Uterus (tissue), 4 donors: ENCODE data around the gene CALY. TPM values are rescaled to one million over a fixed set of nuclear protein-coding genes. Genes with fewer than 3 reads are reported as not detected.

Experiments used
- DNase-seq, 2 donors: peaks; one replicate each; pipeline ENCODE4 v3.0.0-alpha.2; 2019 to 2020
- H3K27ac ChIP-seq, 2 donors: fragments of 200-600 bp; sonication (generic); 1 replicate in 1 of 2; 2 replicates in 1 of 2; pipeline ENCODE4 v1.5.1; 2016 to 2018
- H3K27me3 ChIP-seq, 2 donors: fragments of 200-600 bp; sonication (generic); one replicate each; pipeline ENCODE4 v1.5.1; 2018 to 2019; ENCODE audit warnings: control low read depth in 1 of 2
- H3K36me3 ChIP-seq, 2 donors: fragments of 200-600 bp; sonication (generic); one replicate each; pipeline ENCODE4 v1.5.1; 2019; ENCODE audit warnings: control low read depth in 1 of 2
- H3K4me1 ChIP-seq, 2 donors: fragments of 200-600 bp; sonication (generic); one replicate each; pipeline ENCODE4 v1.5.1; 2018 to 2019; ENCODE audit warnings: control low read depth in 1 of 2
- H3K4me3 ChIP-seq, 2 donors: fragments of 200-600 bp; sonication (generic); 1 replicate in 1 of 2; 2 replicates in 1 of 2; pipeline ENCODE4 v1.5.1; 2018 to 2019; ENCODE audit warnings: mild to moderate bottlenecking in 1 of 2
- H3K9me3 ChIP-seq, 2 donors: fragments of 200-600 bp; sonication (generic); one replicate each; pipeline ENCODE4 v1.5.1; 2019; ENCODE audit warnings: control low read depth in 1 of 2
- POLR2A ChIP-seq, 2 donors: fragments of 450-650 bp; IDR thresholded peaks; one replicate each; pipeline ENCODE4 v1.6.1; 2016; ENCODE audit warnings: antibody characterized with exemption in 2 of 2, mild to moderate bottlenecking in 1 of 2, moderate library complexity in 1 of 2
- intact Hi-C: fragments of 100-400 bp; cut with DNase I; formaldehyde crosslinking; loops from one replicate; pipeline ENCODE4 v1.15.1; 2023; ENCODE audit warnings: low total_unique reads
- total RNA-seq, 4 donors: library from RNA; depleted of rRNA in 3 of 4; stranded (reverse); fragments of >200 nt in 3 of 4; gene quantifications; one replicate each; pipeline versions ENCODE4 v1.1.0 to v1.2.4, GENCODE V29; 2014 to 2023
- TF ChIP-seq, protein P1 (sequence below), 4 experiments: fragments of 200-600 bp in 2 of 4; fragments of 450-650 bp in 2 of 4; sonication (generic) in 2 of 4; IDR thresholded peaks; one replicate each; pipeline ENCODE4 v1.5.1; 2016 to 2019; ENCODE audit warnings: antibody characterized with exemption in 4 of 4, mild to moderate bottlenecking in 2 of 4, moderate library complexity in 1 of 4
- donor health status: DM: yes; HTN: yes; CAD: no.

Gene CALY
- total RNA-seq, 4 donors from 2014 or later = 0.69 TPM; not detected in 3

DNA sequence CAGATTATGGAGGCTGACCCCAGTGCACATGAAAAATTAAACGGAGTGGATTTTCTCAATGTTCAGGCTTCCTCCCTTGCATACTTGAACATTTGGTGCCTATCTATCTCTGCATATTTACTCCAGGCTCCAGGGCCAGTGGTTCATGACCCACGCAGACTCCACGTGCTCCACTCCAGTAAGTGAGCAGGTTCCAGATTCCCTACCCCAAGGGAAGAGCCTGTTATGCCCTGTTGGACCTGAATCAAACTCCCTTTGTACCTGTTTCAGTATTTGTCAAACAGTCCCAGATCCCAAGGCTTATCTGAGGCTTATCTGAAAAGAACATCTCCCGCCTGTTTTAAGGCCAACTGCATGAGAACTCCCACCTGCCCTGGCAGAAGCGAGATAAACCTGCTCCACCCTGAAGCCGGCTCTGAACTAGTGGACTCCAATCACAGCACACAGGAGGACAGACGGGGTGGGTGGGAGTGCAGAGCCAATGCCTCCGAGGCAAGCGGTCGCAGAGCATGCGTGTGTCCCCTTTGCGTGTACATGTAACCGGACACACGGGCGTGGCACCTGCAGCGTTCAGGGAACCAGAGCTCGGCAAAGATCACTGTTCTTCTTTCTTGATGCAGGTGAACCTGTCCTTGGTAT is 23.4 kb upstream of the CALY start:
- Histone ChIP-seq H3K4me1 (no peaks in the 10 kb centered on the region), H3K36me3 (no peaks in the 10 kb centered on the region), H3K27ac (no peak overlapping the region), H3K27me3 (no peaks in the 10 kb centered on the region), H3K9me3 (no peaks in the 10 kb centered on the region), H3K4me3 (no peak overlapping the region)
- TF ChIP-seq POLR2A (IDR thresholded peaks at IDR 0.05) = no peak
- TF ChIP-seq, protein P1, sequence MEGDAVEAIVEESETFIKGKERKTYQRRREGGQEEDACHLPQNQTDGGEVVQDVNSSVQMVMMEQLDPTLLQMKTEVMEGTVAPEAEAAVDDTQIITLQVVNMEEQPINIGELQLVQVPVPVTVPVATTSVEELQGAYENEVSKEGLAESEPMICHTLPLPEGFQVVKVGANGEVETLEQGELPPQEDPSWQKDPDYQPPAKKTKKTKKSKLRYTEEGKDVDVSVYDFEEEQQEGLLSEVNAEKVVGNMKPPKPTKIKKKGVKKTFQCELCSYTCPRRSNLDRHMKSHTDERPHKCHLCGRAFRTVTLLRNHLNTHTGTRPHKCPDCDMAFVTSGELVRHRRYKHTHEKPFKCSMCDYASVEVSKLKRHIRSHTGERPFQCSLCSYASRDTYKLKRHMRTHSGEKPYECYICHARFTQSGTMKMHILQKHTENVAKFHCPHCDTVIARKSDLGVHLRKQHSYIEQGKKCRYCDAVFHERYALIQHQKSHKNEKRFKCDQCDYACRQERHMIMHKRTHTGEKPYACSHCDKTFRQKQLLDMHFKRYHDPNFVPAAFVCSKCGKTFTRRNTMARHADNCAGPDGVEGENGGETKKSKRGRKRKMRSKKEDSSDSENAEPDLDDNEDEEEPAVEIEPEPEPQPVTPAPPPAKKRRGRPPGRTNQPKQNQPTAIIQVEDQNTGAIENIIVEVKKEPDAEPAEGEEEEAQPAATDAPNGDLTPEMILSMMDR (IDR thresholded peaks at IDR 0.05) = no peak
- intact Hi-C loops = no loop called here
- no peak for DNase-seq

DNA sequence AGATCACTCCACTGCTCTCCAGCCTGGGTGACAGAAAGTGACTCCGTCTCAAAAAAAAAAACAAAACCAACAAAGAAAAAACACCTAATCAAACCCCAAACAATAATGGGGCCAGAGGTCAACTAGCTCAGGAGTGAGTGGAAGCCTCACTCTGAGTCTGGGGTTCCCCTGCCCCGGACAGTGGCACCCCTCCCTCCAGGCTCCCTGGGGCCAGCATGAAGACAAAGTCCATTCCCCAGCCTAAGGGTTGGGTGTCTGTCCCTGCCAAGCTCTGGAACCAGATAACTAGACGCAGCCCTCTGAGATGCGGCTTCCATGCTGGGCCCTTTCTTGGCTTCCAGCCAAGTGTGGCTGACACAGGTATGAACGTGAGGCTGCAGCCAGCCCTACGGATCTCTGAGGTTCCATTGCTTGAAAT is 22.9 kb upstream of the CALY start:
- H3K9me3 ChIP-seq = no peaks in the 10 kb centered on the region
- no peaks in the 10 kb centered on the region for H3K27me3 ChIP-seq
- no peak overlapping the region for H3K27ac ChIP-seq
- no peaks in the 10 kb centered on the region for H3K36me3 ChIP-seq
- no peak overlapping the region for H3K4me3 ChIP-seq
- no peaks in the 10 kb centered on the region for H3K4me1 ChIP-seq
- TF ChIP-seq POLR2A (IDR thresholded peaks at IDR 0.05) = no peak
- TF ChIP-seq, protein P1 (IDR thresholded peaks at IDR 0.05) = no peak
- DNase-seq = no peak
- intact Hi-C loops = no loop called here

DNA sequence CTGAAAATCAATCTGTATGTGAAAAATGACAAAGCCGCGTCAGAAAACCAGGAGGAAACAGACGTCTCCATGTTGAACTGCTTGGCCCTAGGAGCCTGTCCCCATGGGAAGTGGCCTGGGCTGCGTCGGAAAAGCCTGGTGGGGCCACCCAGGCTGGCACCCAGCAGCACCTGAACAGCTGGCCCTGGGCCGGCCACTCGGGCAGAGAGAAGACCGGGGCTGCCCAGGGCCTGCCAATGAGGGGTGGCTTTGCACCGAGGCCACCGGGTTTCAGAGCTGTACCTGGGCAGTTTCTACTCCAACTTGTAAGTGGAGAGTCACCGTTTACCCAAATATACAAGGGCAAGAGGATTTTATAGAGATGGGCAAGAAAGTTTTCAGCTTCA is 22.2 kb upstream of the CALY start:
- TF ChIP-seq, protein P1 (IDR thresholded peaks at IDR 0.05) = no peak
- TF ChIP-seq POLR2A (IDR thresholded peaks at IDR 0.05) = no peak
- Histone ChIP-seq H3K27me3 (no peaks in the 10 kb centered on the region), H3K27ac (no peak overlapping the region), H3K4me1 (no peaks in the 10 kb centered on the region), H3K9me3 (no peaks in the 10 kb centered on the region), H3K4me3 (no peak overlapping the region), H3K36me3 (no peaks in the 10 kb centered on the region)
- intact Hi-C loops = no loop called here
- no peak for DNase-seq

DNA sequence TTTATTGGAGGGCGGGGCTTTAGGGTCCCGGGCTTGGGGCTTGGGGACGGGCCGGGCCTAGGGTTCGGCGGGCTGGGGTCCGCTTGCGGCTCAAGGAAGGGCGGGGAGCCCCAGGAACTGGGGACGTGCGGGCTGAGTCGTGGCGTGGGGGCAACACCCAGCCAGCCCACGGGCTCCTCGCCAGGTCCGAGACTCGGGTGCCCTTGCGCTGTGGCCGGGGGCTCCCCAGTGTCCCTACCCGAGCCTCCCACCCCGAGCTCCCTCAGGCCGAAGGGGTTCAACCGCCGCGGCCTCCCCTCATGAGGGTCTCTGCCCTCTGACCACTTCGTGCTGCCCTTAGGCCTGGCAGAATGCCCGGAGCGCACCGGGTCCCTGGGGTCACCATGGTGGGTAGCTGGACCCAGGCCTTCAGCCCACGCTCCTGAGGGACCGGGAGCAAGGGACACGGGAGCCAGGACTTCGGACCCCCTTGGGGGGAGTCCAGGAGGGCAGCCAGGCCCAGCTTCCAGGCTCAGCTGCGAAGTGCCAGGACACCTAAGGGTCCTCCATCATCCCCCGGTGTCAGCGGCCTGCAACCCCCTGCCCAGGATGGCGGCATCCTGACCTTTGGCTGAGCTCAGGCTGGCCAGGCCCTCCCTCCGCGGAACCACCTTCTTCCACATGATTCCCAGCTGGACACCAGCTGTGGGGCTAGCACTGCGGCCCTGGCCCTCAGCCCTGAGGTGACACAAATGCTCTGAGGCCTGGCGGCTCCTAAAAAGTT is 21.6 kb upstream of the CALY start:
- Histone ChIP-seq H3K4me1 (no peaks in the 10 kb centered on the region), H3K4me3 (no peak overlapping the region), H3K27me3 (no peaks in the 10 kb centered on the region), H3K9me3 (no peaks in the 10 kb centered on the region), H3K36me3 (no peaks in the 10 kb centered on the region), H3K27ac (peak overlapping the region in 1 of 2 donors; percentile 74)
- intact Hi-C loops = no loop called here
- TF ChIP-seq, protein P1 (IDR thresholded peaks at IDR 0.05) = no peak
- TF ChIP-seq POLR2A (IDR thresholded peaks at IDR 0.05) = no peak
- DNase-seq = peak in 1 of 2 donors; percentile 35
